Endothelial cell (in vitro differentiated cells): ENCODE results near the gene TMEM108. TPM values are rescaled to one million over a fixed set of nuclear protein-coding genes. Genes with fewer than 3 reads are reported as not detected.
A peak's percentile ranks its signal among the peaks of the same experiment; 100 is the strongest.
"Not testable (repeated sequence)": the region's sequence is repeated elsewhere in the genome, so short reads cannot be mapped to it uniquely, and the experiment has no call there.

Source experiments
- DNase-seq: peaks from one replicate; pipeline ENCODE4 v3.0.0; 2021; ENCODE audit warnings: low spot score
- H3K27ac Mint-ChIP-seq: one replicate; pipeline ENCODE4 v1.8.0; 2021; ENCODE audit warnings: mixed read lengths, inconsistent platforms; ENCODE audit not compliant: unreplicated experiment
- H3K27me3 Mint-ChIP-seq: one replicate; pipeline ENCODE4 v1.8.0; 2021; ENCODE audit warnings: mild to moderate bottlenecking, moderate library complexity, mixed read lengths, inconsistent platforms; ENCODE audit not compliant: unreplicated experiment
- H3K36me3 Mint-ChIP-seq: one replicate; pipeline ENCODE4 v1.8.0; 2021; ENCODE audit warnings: mild to moderate bottlenecking, low read depth, mixed read lengths, inconsistent platforms; ENCODE audit not compliant: unreplicated experiment
- H3K4me1 Mint-ChIP-seq: one replicate; pipeline ENCODE4 v1.8.0; 2021; ENCODE audit warnings: mild to moderate bottlenecking, mixed read lengths, inconsistent platforms; ENCODE audit not compliant: unreplicated experiment
- H3K4me3 Mint-ChIP-seq: one replicate; pipeline ENCODE4 v1.8.0; 2021; ENCODE audit warnings: mild to moderate bottlenecking, mixed read lengths, inconsistent platforms; ENCODE audit not compliant: unreplicated experiment
- H3K9me3 Mint-ChIP-seq: one replicate; pipeline ENCODE4 v1.8.0; 2021; ENCODE audit warnings: mixed read lengths, inconsistent platforms; ENCODE audit not compliant: unreplicated experiment
- CTCF ChIP-seq: fragments of 200-600 bp; sonication (generic); IDR thresholded peaks from one replicate; pipeline ENCODE4 v1.5.0; 2021; ENCODE audit warnings: antibody characterized with exemption; ENCODE audit not compliant: unreplicated experiment
- long read RNA-seq: library from polyadenylated mRNA; unstranded; transcript quantifications from one replicate; pipeline ENCODE4 v2.0.0, GENCODE V29; 2020; ENCODE audit not compliant: unreplicated experiment
- total RNA-seq: library from RNA; stranded (reverse); fragmentation: NEBNext Ultra II Directional; extraction: Animal tissue kit (Norgen Biotek cat#: 25700); gene quantifications from one replicate; pipeline ENCODE4 v1.2.1, GENCODE V29; 2021; ENCODE audit not compliant: unreplicated experiment

The TMEM108 gene
- 14.2 TPM for total RNA-seq
- long read RNA-seq, partial matches to known transcripts = 0 of 6 reads
- long read RNA-seq, other reads (novel, unspliced or antisense) = 2 of 6 reads

- peak; percentile 94 for DNase-seq
- H3K27me3 Mint-ChIP-seq = peaks cover 8% of the 10 kb centered on the region
- H3K36me3 Mint-ChIP-seq = no peaks in the 10 kb centered on the region
- H3K9me3 Mint-ChIP-seq = peaks cover 3% of the 10 kb centered on the region
- H3K4me1 Mint-ChIP-seq = peaks cover 8% of the 10 kb centered on the region
- peak within 1 kb of the TSS; percentile 89 for H3K4me3 Mint-ChIP-seq
- TF ChIP-seq CTCF = no peak
- H3K27ac Mint-ChIP-seq = peak within 1 kb of the TSS; percentile 15
These were observed at the start of gene TMEM108 for GRCh38 chr3:133038089-133038730. Gene TMEM108 (plus strand): TSS chr3:133038391.

GRCh38 chr3:132995971-132996370 lies 42.2 kb upstream of the TMEM108 start:
- no peaks in the 10 kb centered on the region for H3K9me3 Mint-ChIP-seq
- no peak for DNase-seq
- TF ChIP-seq CTCF = no peak
- no peaks in the 10 kb centered on the region for H3K36me3 Mint-ChIP-seq
- H3K4me1 Mint-ChIP-seq = no peaks in the 10 kb centered on the region
- H3K27me3 Mint-ChIP-seq = no peaks in the 10 kb centered on the region
- no peak overlapping the region for H3K27ac Mint-ChIP-seq
- no peak overlapping the region for H3K4me3 Mint-ChIP-seq

- TF ChIP-seq CTCF = no peak
- Mint-ChIP-seq H3K36me3 (no peaks in the 10 kb centered on the region), H3K4me3 (no peak overlapping the region), H3K27ac (no peak overlapping the region), H3K9me3 (no peaks in the 10 kb centered on the region), H3K4me1 (no peaks in the 10 kb centered on the region), H3K27me3 (no peaks in the 10 kb centered on the region)
- no peak for DNase-seq
These were observed 40.6 kb upstream of the TMEM108 start for GRCh38 chr3:132997404-132998185.

- not testable (repeated sequence) for H3K4me1 Mint-ChIP-seq, H3K4me3 Mint-ChIP-seq, H3K27ac Mint-ChIP-seq, H3K9me3 Mint-ChIP-seq, H3K36me3 Mint-ChIP-seq, DNase-seq, H3K27me3 Mint-ChIP-seq
These were observed 33.2 kb upstream of the TMEM108 start for GRCh38 chr3:133005032-133005431.

- no peak for DNase-seq
- no peaks in the 10 kb centered on the region for H3K9me3 Mint-ChIP-seq
These were observed 30.6 kb upstream of the TMEM108 start for GRCh38 chr3:133007601-133008000.

More at GRCh38 chr3:133007601-133008000, 30.6 kb upstream of the TMEM108 start:
- Mint-ChIP-seq H3K27ac (no peak overlapping the region), H3K4me1 (no peaks in the 10 kb centered on the region), H3K4me3 (no peak overlapping the region), H3K36me3 (peaks cover 17% of the 10 kb centered on the region), H3K27me3 (no peaks in the 10 kb centered on the region)
- TF ChIP-seq CTCF = no peak
